ENCODE results near the gene TCP10L. TPM values are rescaled to one million over a fixed set of nuclear protein-coding genes. Genes with fewer than 3 reads are reported as not detected.

Gene TCP10L
- total RNA-seq, 4 donors from 2014 or later = 1.0 to 10.3 (median 2.4) TPM

DNA sequence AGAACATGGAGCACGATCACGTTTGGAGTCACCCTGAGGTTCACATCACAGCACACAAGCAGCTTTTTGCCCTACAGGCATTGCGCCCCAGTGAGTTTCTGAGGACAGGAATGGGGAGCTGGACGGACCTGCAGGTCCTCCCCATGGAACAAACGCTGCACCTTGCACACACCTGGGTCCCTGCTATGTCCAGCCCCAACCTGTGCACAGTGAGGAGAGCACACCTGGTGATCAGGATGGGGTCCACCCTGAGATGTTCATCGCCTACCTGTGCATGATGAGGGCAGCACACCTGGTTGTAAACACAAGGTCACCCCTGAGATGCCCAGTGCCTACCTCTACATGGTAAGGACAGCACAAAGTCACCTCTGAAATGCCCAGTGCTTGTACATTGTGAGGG lies 45.9 kb downstream of the TCP10L start:
- no peak for DNase-seq (ENCODE audit: low spot score in 2 of 2)
- Histone ChIP-seq H3K9me3 (no peaks in the 10 kb centered on the region), H3K36me3 (no peaks in the 10 kb centered on the region), H3K27me3 (no peaks in the 10 kb centered on the region), H3K4me1 (no peaks in the 10 kb centered on the region), H3K4me3 (no peak overlapping the region), H3K27ac (no peak overlapping the region)
- WGBS, 2 donors = 80 to 86% methylated on average over 6 of the region's 6 CpGs
- TF ChIP-seq EP300 (IDR thresholded peaks at IDR 0.05) (no peak), POLR2A (IDR thresholded peaks at IDR 0.05) (no peak)
- TF ChIP-seq, protein P1, sequence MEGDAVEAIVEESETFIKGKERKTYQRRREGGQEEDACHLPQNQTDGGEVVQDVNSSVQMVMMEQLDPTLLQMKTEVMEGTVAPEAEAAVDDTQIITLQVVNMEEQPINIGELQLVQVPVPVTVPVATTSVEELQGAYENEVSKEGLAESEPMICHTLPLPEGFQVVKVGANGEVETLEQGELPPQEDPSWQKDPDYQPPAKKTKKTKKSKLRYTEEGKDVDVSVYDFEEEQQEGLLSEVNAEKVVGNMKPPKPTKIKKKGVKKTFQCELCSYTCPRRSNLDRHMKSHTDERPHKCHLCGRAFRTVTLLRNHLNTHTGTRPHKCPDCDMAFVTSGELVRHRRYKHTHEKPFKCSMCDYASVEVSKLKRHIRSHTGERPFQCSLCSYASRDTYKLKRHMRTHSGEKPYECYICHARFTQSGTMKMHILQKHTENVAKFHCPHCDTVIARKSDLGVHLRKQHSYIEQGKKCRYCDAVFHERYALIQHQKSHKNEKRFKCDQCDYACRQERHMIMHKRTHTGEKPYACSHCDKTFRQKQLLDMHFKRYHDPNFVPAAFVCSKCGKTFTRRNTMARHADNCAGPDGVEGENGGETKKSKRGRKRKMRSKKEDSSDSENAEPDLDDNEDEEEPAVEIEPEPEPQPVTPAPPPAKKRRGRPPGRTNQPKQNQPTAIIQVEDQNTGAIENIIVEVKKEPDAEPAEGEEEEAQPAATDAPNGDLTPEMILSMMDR (IDR thresholded peaks at IDR 0.05) = no peak

DNA sequence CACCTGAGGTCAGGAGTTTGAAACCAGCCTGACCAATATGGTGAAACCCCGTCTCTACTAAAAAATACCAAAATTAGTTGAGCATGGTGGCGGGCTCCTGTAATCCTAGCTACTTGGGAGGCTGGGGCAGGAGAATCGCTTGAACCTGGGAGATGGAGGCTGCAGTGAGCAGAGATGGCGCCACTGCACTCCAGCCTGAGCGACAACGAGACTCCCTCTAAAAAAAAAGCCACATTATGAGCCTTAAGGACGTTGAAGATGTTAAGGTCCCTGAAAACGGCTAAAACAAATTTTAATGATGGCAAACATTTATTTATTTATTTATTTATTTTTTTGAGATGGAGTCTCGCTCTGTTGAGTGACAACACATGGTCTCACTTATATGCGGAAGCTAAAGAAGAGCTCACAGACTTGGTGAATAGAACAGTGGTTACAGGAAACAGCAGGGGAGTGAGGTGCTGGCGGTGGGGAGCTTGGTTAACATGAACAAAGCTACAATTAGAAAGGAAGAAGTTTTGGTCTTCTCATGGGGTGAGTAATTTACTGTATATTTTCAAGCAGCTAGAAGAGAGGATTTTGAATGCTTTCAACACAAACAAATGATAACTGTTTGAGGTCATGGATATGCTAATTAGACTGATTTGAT lies 47.1 kb downstream of the TCP10L start:
- Histone ChIP-seq H3K9me3 (no peaks in the 10 kb centered on the region), H3K27ac (no peak overlapping the region), H3K4me3 (no peak overlapping the region), H3K36me3 (no peaks in the 10 kb centered on the region), H3K27me3 (no peaks in the 10 kb centered on the region), H3K4me1 (no peaks in the 10 kb centered on the region)
- 78 to 84% methylated on average over 11 of the region's 11 CpGs for WGBS, 2 donors
- TF ChIP-seq, protein P1 (IDR thresholded peaks at IDR 0.05) = no peak
- no peak for TF ChIP-seq POLR2A (IDR thresholded peaks at IDR 0.05)
- no peak for DNase-seq (ENCODE audit: low spot score in 2 of 2)

DNA sequence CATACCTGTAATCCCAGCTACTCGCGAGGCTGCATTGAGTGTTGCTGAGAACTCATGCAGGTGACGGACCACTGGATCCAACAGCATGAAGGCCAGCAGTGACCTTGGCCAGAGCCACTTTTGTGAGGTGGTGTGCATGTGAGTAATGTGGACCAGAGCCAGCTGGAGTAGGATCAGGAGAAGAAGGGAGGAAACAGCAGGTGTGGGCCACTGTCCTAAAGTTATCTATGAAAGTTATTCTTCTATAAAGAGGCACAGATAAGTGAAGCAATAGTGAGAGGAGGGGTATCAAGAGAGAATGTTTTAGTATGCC lies 47.8 kb downstream of the TCP10L start:
- H3K36me3 ChIP-seq = no peaks in the 10 kb centered on the region
- WGBS, 2 donors = 95 to 98% methylated on average over 3 of the region's 3 CpGs
- no peak for DNase-seq (ENCODE audit: low spot score in 2 of 2)
- H3K27me3 ChIP-seq = no peaks in the 10 kb centered on the region
- H3K27ac ChIP-seq = no peak overlapping the region
- no peaks in the 10 kb centered on the region for H3K9me3 ChIP-seq
- no peaks in the 10 kb centered on the region for H3K4me1 ChIP-seq
- no peak overlapping the region for H3K4me3 ChIP-seq
- TF ChIP-seq EP300 (IDR thresholded peaks at IDR 0.05) = no peak
- TF ChIP-seq POLR2A (IDR thresholded peaks at IDR 0.05) = no peak
- TF ChIP-seq, protein P1 (IDR thresholded peaks at IDR 0.05) = no peak

DNA sequence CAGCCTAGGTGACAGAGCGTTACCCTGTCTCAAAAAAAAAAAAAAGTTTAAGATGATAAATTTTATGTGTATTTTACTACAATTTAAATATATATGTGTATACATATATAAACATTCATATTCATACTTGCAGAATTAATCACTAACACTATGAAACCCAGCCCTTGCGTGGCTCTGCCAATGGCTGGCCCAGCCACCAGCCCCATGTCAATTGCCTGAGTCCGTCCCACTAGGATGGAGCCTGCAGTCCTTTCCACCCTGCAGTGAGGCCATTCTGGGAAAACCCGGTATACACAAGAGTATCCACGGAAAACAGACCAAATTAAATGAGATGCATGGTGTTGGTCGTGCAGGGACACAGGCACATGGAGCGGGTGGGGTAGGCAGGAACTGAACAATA lies 49.7 kb downstream of the TCP10L start:
- H3K9me3 ChIP-seq = no peaks in the 10 kb centered on the region
- no peaks in the 10 kb centered on the region for H3K4me1 ChIP-seq
- no peak overlapping the region for H3K27ac ChIP-seq
- DNase-seq (ENCODE audit: low spot score in 2 of 2) = no peak
- TF ChIP-seq POLR2A (IDR thresholded peaks at IDR 0.05) (no peak), EP300 (IDR thresholded peaks at IDR 0.05) (no peak)
- TF ChIP-seq, protein P1 (IDR thresholded peaks at IDR 0.05) = no peak
- 91 to 92% methylated on average over 7 of the region's 7 CpGs for WGBS, 2 donors
- H3K36me3 ChIP-seq = no peaks in the 10 kb centered on the region
- H3K27me3 ChIP-seq = no peaks in the 10 kb centered on the region
- H3K4me3 ChIP-seq = no peak overlapping the region

DNA sequence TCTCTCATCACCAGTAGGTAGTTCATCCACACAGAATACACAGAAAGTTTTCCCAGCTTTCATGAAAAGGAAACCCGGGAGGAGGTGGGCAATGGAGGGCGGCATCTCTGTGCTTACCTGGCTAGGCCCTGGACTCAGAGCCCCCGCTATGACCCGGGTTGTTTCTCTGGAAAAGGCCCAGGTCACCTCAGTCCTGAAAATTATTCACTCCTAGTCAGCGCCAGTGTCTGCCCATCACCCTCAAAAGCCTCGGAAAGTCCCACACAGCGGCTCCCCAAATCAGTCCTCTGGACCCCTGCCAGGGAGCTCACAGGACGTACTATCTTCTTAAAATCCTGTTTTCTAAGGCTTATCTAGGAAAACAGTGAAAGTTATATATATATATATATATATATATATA lies 51.2 kb downstream of the TCP10L start:
- no peak overlapping the region for H3K27ac ChIP-seq
- no peaks in the 10 kb centered on the region for H3K27me3 ChIP-seq
- DNase-seq (ENCODE audit: low spot score in 2 of 2) = no peak
- H3K36me3 ChIP-seq = no peaks in the 10 kb centered on the region
- 87 to 92% methylated on average over 8 of the region's 8 CpGs for WGBS, 2 donors
- H3K4me3 ChIP-seq = no peak overlapping the region
- H3K9me3 ChIP-seq = no peaks in the 10 kb centered on the region
- TF ChIP-seq EP300 (IDR thresholded peaks at IDR 0.05) = no peak
- TF ChIP-seq, protein P1 (IDR thresholded peaks at IDR 0.05) = no peak
- TF ChIP-seq POLR2A (IDR thresholded peaks at IDR 0.05) = no peak
- no peaks in the 10 kb centered on the region for H3K4me1 ChIP-seq

Measured in tibial nerve (tissue), 4 donors.